Glutamatergic neuron (in vitro differentiated cells): ENCODE data around the gene CPA4. TPM values are rescaled to one million over a fixed set of nuclear protein-coding genes. Genes with fewer than 3 reads are reported as not detected.

ENCODE experiments used
- DNase-seq: peaks from one replicate; pipeline ENCODE4 v3.0.0; 2022
- H3K27ac Mint-ChIP-seq: one replicate; pipeline ENCODE4 v1.8.0; 2020; ENCODE audit warnings: mild to moderate bottlenecking, mixed read lengths, inconsistent platforms; ENCODE audit not compliant: unreplicated experiment
- H3K27me3 Mint-ChIP-seq: one replicate; pipeline ENCODE4 v1.8.0; 2020; ENCODE audit warnings: mild to moderate bottlenecking, moderate library complexity, mixed read lengths, inconsistent platforms; ENCODE audit not compliant: unreplicated experiment
- H3K36me3 Mint-ChIP-seq: one replicate; pipeline ENCODE4 v1.8.0; 2020; ENCODE audit warnings: mild to moderate bottlenecking, mixed read lengths, inconsistent platforms; ENCODE audit not compliant: unreplicated experiment
- H3K4me1 Mint-ChIP-seq: one replicate; pipeline ENCODE4 v1.8.0; 2020; ENCODE audit warnings: mild to moderate bottlenecking, low read depth, mixed read lengths, inconsistent platforms; ENCODE audit not compliant: unreplicated experiment
- H3K4me3 Mint-ChIP-seq: one replicate; pipeline ENCODE4 v1.8.0; 2020; ENCODE audit warnings: mild to moderate bottlenecking, mixed read lengths, inconsistent platforms; ENCODE audit not compliant: unreplicated experiment
- H3K9me3 Mint-ChIP-seq: one replicate; pipeline ENCODE4 v1.8.0; 2020; ENCODE audit warnings: mild to moderate bottlenecking, moderate library complexity, mixed read lengths, inconsistent platforms; ENCODE audit not compliant: unreplicated experiment
- CTCF ChIP-seq: fragments of 200-600 bp; sonication (generic); IDR thresholded peaks from one replicate; pipeline ENCODE4 v1.5.0; 2021; ENCODE audit not compliant: partially characterized antibody, unreplicated experiment
- total RNA-seq: library from RNA; stranded (reverse); fragmentation: NEBNext Ultra II Directional; extraction: Animal tissue kit (Norgen Biotek cat#: 25700); gene quantifications from one replicate; pipeline ENCODE4 v1.2.1, GENCODE V29; 2021; ENCODE audit not compliant: unreplicated experiment

CPA4 gene
- total RNA-seq, 1 donor from 2014 or later = not detected

- Mint-ChIP-seq H3K4me1 (no peaks in the 10 kb centered on the region), H3K36me3 (peaks cover 11% of the 10 kb centered on the region), H3K9me3 (no peaks in the 10 kb centered on the region), H3K27me3 (peaks cover 9% of the 10 kb centered on the region), H3K4me3 (no peak overlapping the region), H3K27ac (no peak overlapping the region)
- no peak for TF ChIP-seq CTCF
- DNase-seq = no peak
Measured at GRCh38 chr7:130288829-130289228, 4.1 kb upstream of the CPA4 start.

- Mint-ChIP-seq H3K27me3 (peaks cover 9% of the 10 kb centered on the region), H3K9me3 (no peaks in the 10 kb centered on the region), H3K4me3 (no peak overlapping the region), H3K27ac (no peak overlapping the region), H3K4me1 (no peaks in the 10 kb centered on the region), H3K36me3 (peaks cover 5% of the 10 kb centered on the region)
- TF ChIP-seq CTCF = no peak
- no peak for DNase-seq
Measured at GRCh38 chr7:130289478-130289877, 3.5 kb upstream of the CPA4 start.

GRCh38 chr7:130290745-130291144 lies 2.2 kb upstream of the CPA4 start:
- no peaks in the 10 kb centered on the region for H3K9me3 Mint-ChIP-seq
- no peak for DNase-seq
- no peak overlapping the region for H3K4me3 Mint-ChIP-seq
- no peaks in the 10 kb centered on the region for H3K36me3 Mint-ChIP-seq
- no peak overlapping the region for H3K27ac Mint-ChIP-seq
- no peaks in the 10 kb centered on the region for H3K4me1 Mint-ChIP-seq
- peaks cover 8% of the 10 kb centered on the region for H3K27me3 Mint-ChIP-seq
- TF ChIP-seq CTCF = no peak

GRCh38 chr7:130293521-130293920 lies 560 bp downstream of the CPA4 start:
- no peak for DNase-seq
- H3K9me3 Mint-ChIP-seq = no peaks in the 10 kb centered on the region
- H3K27ac Mint-ChIP-seq = no peak overlapping the region
- peaks cover 7% of the 10 kb centered on the region for H3K36me3 Mint-ChIP-seq
- H3K4me1 Mint-ChIP-seq = no peaks in the 10 kb centered on the region
- peaks cover 7% of the 10 kb centered on the region for H3K27me3 Mint-ChIP-seq
- H3K4me3 Mint-ChIP-seq = no peak overlapping the region
- no peak for TF ChIP-seq CTCF

- DNase-seq = no peak
- H3K27me3 Mint-ChIP-seq = peaks cover 7% of the 10 kb centered on the region
- no peak overlapping the region for H3K27ac Mint-ChIP-seq
Measured at GRCh38 chr7:130294314-130294713, 1.4 kb downstream of the CPA4 start.

More at GRCh38 chr7:130294314-130294713, 1.4 kb downstream of the CPA4 start:
- TF ChIP-seq CTCF = no peak
- Mint-ChIP-seq H3K9me3 (no peaks in the 10 kb centered on the region), H3K36me3 (peaks cover 7% of the 10 kb centered on the region), H3K4me3 (no peak overlapping the region), H3K4me1 (no peaks in the 10 kb centered on the region)
